Myocyte (in vitro differentiated cells): ENCODE data around the gene TUBB3. TPM values are rescaled to one million over a fixed set of nuclear protein-coding genes. Genes with fewer than 3 reads are reported as not detected.
A peak's percentile ranks its signal among the peaks of the same experiment; 100 is the strongest.
"Not testable (repeated sequence)": the region's sequence is repeated elsewhere in the genome, so short reads cannot be mapped to it uniquely, and the experiment has no call there.

Experiments
- DNase-seq: peaks from one replicate; pipeline ENCODE4 v3.0.0-alpha.2; 2012; ENCODE audit warnings: low read depth
- total RNA-seq: library from RNA; depleted of rRNA; stranded (reverse); fragments of >200 nt; gene quantifications from 2 replicates; pipeline ENCODE4 v1.2.3, GENCODE V29; 2014

TUBB3 gene
- total RNA-seq, 1 donor from 2014 or later = 152 TPM

GRCh38 chr16:89917773-89918452 is 5.2 kb upstream of the TUBB3 start:
- DNase-seq = peak; percentile 82

DNA sequence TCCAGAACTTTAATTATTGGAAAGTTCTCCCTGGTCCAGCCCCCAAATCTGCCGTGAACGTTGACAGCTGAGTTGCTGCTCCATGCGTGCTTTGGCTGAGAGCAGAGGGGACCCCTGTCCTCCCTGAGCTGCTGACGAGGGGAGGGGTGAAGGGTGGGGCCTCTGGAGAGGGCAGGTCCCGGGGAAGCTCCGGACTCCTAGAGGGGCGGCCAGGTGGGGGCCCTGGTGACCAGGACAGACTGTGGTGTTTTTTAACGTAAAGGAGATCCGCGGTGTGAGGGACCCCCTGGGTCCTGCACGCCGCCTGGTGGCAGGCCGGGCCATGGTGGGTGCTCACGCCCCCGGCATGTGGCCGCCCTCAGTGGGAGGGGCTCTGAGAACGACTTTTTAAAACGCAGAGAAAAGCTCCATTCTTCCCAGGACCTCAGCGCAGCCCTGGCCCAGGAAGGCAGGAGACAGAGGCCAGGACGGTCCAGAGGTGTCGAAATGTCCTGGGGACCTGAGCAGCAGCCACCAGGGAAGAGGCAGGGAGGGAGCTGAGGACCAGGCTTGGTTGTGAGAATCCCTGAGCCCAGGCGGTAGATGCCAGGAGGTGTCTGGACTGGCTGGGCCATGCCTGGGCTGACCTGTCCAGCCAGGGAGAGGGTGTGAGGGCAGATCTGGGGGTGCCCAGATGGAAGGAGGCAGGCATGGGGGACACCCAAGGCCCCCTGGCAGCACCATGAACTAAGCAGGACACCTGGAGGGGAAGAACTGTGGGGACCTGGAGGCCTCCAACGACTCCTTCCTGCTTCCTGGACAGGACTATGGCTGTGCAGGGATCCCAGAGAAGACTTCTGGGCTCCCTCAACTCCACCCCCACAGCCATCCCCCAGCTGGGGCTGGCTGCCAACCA is 4.4 kb upstream of the TUBB3 start, which contains the start of gene MC1R:
MC1R (plus strand) TSS at position 410 of the 895 bp plus-strand sequence; CDS start at position 807, 397 bp downstream.
- DNase-seq = no peak

- DNase-seq = no peak
Measured at GRCh38 chr16:89919535-89920406, 3.4 kb upstream of the TUBB3 start.

DNA sequence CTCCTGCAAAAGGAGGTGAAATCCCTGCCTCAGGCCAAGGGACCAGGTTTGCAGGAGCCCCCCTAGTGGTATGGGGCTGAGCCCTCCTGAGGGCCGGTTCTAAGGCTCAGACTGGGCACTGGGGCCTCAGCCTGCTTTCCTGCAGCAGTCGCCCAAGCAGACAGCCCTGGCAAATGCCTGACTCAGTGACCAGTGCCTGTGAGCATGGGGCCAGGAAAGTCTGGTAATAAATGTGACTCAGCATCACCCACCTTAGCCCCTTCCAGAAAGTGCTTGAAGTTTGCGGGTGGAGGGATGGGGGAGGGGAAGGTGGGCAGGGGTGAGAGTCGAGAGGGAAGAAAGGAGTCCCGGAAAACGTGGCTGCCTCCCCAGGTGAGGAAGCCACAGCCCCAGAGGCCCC is 2.4 kb upstream of the TUBB3 start:
- DNase-seq = no peak

- DNase-seq = peak; percentile 43
Measured at GRCh38 chr16:89921131-89921701, 1.9 kb upstream of the TUBB3 start.

- DNase-seq = peak; percentile 91
Measured at GRCh38 chr16:89921702-89922476, 1.3 kb upstream of the TUBB3 start.

- DNase-seq = peak; percentile 95
Measured at GRCh38 chr16:89922477-89922883, 662 bp upstream of the TUBB3 start.

GRCh38 chr16:89923640-89924296 is 626 bp downstream of the TUBB3 start:
- peak; percentile 25 for DNase-seq

GRCh38 chr16:89924297-89924924 is 1.3 kb downstream of the TUBB3 start:
- peak; percentile 85 for DNase-seq

- no peak for DNase-seq
Measured at GRCh38 chr16:89924925-89925307, 1.8 kb downstream of the TUBB3 start.

GRCh38 chr16:89925596-89926079 is 2.5 kb downstream of the TUBB3 start:
- DNase-seq = peak; percentile 41

DNA sequence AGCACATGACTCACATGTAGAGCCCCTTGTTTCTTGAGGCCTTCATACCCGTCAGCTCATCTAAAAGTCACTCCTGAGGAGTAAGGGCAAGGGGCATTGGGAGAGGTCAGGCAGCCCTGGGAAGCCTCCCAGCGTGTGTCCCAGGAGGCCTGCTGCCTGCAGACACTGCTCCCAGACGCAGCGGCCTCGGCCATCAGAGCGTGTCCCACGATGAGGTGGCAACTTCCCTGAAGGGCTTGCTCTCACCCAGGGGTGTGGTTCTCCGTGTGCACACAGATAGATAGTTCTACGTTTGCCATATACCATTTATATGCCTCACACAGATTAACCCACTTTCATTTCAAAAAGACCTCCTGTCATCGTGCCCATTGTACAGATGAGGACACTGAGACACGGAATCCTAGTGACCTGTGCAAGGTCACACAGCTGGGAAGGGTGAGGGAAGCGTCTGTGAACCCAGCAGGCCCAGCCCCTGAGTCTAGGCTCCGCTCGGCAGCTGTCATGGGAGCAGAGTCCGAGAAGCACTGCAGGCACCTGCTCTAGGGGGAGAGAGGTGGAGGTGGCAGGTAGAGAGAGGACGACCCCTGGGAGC is 8.3 kb downstream of the TUBB3 start:
- DNase-seq = no peak

DNA sequence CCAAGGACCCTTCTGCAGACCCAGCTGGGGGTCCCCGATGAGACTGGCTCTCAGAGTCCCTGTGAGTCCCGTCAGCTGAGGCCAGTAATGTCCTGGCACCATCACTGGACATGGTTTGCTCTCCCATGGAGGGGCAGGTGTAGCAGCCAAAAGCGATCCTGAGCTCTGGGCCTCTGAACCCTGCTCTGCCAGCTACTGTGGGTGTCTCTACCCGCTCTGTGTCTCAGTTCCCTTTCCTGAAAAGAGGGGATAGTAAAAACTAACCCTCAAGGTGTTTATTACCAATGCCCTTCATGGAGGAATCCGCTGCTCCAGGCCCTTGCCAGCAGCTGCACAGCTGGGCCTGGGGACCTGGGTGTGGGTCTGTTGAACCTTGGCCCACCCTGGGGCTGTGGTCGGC is 8.8 kb downstream of the TUBB3 start:
- no peak for DNase-seq

DNA sequence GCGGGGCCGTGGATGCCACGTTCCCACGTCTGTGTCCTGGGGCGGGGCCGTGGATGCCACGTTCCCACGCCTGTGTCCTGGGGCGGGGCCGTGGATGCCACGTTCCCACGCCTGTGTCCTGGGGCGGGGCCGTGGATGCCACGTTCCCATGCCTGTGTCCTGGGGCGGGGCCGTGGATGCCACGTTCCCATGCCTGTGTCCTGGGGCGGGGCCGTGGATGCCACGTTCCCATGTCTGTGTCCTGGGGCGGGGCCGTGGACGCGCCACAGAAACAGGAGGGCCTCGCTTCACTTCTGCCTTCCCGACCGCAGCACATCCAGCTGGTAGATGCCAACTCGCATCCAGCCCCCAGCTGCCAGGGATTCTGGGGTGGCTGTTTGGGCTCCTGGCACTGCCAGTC is 10.9 kb downstream of the TUBB3 start:
- not testable (repeated sequence) for DNase-seq

- DNase-seq = no peak
Measured at GRCh38 chr16:89934611-89935553, 11.7 kb downstream of the TUBB3 start.

GRCh38 chr16:89935620-89936019 is 12.5 kb downstream of the TUBB3 start:
- DNase-seq = not testable (repeated sequence)

GRCh38 chr16:89936034-89936433 is 12.9 kb downstream of the TUBB3 start:
- DNase-seq = no peak
